ENCODE data around the gene SETD3.

GRCh38 chr14:99472937-99473336, 7.7 kb downstream of the SETD3 start:
- TF ChIP-seq POLR2AphosphoS5 (IDR thresholded peaks at IDR 0.05) (no peak), CTCF (IDR thresholded peaks at IDR 0.05) (no peak), POLR2A (IDR thresholded peaks at IDR 0.05) (no peak)

Data from upper lobe of left lung (tissue), 4 donors.